Esophagus squamous epithelium (tissue), 4 donors: ENCODE results near the gene FHL2.

Experiments
- POLR2A ChIP-seq, 4 donors: fragments of 450-650 bp; IDR thresholded peaks; one replicate each; pipeline ENCODE4 v1.6.1; 2017; ENCODE audit warnings: antibody characterized with exemption in 4 of 4, mild to moderate bottlenecking in 4 of 4, moderate library complexity in 3 of 4
- TF ChIP-seq, protein P1 (sequence below), 6 experiments: fragments of 450-650 bp in 4 of 6; fragments of 200-600 bp in 2 of 6; sonication (generic) in 2 of 6; IDR thresholded peaks; one replicate each; pipeline ENCODE4 v1.5.1; 2016 to 2019; ENCODE audit warnings: antibody characterized with exemption in 6 of 6, mild to moderate bottlenecking in 4 of 6, moderate library complexity in 4 of 6

DNA sequence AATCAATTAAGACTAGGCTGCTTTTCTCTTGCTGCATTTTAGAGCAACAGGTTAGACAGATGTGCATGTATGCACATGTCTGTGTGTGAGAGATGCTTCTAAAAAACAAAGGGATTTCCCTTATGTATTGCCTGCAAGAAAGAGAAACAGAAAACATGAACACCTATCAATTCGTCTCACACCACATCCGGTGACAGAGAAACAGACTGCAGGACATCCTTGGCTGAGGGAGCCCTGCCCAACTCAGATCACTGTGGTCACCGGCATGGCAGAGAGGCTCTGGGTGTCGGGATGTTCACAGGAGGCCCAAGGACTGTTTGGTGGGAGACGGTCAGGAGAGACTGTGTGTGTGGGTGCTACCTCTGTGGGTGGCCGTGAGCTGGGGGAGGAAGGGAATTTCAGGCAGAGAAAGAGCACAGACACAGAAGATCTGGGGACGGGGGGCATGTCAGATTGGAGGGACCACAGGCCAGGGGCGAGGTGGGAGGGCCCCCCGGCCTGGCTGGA is 24.9 kb downstream of the FHL2 start:
- TF ChIP-seq, protein P1, sequence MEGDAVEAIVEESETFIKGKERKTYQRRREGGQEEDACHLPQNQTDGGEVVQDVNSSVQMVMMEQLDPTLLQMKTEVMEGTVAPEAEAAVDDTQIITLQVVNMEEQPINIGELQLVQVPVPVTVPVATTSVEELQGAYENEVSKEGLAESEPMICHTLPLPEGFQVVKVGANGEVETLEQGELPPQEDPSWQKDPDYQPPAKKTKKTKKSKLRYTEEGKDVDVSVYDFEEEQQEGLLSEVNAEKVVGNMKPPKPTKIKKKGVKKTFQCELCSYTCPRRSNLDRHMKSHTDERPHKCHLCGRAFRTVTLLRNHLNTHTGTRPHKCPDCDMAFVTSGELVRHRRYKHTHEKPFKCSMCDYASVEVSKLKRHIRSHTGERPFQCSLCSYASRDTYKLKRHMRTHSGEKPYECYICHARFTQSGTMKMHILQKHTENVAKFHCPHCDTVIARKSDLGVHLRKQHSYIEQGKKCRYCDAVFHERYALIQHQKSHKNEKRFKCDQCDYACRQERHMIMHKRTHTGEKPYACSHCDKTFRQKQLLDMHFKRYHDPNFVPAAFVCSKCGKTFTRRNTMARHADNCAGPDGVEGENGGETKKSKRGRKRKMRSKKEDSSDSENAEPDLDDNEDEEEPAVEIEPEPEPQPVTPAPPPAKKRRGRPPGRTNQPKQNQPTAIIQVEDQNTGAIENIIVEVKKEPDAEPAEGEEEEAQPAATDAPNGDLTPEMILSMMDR (IDR thresholded peaks at IDR 0.05): no peak
- TF ChIP-seq POLR2A (IDR thresholded peaks at IDR 0.05): no peak
